Measurements from ENCODE around the gene ATP8B1.

The ATP8B1 gene

GRCh38 chr18:57772387-57772799 lies 30.7 kb downstream of the ATP8B1 start:
- H3K36me3 ChIP-seq (ENCODE audit: insufficient read depth, low read length) = no peaks in the 10 kb centered on the region
- H3K9ac ChIP-seq (ENCODE audit: low read depth, low read length, poor library complexity, severe bottlenecking) = no peak overlapping the region
- H3K4me3 ChIP-seq (ENCODE audit: low read length, poor library complexity, severe bottlenecking) = no peak overlapping the region
- peaks cover 11% of the 10 kb centered on the region for H3K4me1 ChIP-seq (ENCODE audit: insufficient read depth, low read length, poor library complexity, severe bottlenecking)
- no peaks in the 10 kb centered on the region for H3F3A ChIP-seq (ENCODE audit: low read depth)
- no peaks in the 10 kb centered on the region for H3K27me3 ChIP-seq (ENCODE audit: insufficient read depth, low read length, poor library complexity, severe bottlenecking)
- H3K79me2 ChIP-seq (ENCODE audit: insufficient read depth, low read length) = no peaks in the 10 kb centered on the region
- no peaks in the 10 kb centered on the region for H3K9me2 ChIP-seq (replicated peaks; ENCODE audit: low read depth, low read length)
- H2AFZ ChIP-seq (ENCODE audit: low read length) = no peak overlapping the region
- no peak overlapping the region for H3K4me2 ChIP-seq (ENCODE audit: low read depth, low read length, poor library complexity, severe bottlenecking)
- TF ChIP-seq, protein P1, sequence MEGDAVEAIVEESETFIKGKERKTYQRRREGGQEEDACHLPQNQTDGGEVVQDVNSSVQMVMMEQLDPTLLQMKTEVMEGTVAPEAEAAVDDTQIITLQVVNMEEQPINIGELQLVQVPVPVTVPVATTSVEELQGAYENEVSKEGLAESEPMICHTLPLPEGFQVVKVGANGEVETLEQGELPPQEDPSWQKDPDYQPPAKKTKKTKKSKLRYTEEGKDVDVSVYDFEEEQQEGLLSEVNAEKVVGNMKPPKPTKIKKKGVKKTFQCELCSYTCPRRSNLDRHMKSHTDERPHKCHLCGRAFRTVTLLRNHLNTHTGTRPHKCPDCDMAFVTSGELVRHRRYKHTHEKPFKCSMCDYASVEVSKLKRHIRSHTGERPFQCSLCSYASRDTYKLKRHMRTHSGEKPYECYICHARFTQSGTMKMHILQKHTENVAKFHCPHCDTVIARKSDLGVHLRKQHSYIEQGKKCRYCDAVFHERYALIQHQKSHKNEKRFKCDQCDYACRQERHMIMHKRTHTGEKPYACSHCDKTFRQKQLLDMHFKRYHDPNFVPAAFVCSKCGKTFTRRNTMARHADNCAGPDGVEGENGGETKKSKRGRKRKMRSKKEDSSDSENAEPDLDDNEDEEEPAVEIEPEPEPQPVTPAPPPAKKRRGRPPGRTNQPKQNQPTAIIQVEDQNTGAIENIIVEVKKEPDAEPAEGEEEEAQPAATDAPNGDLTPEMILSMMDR (conservative IDR thresholded peaks at IDR 0.05; ENCODE audit: low read length) = no peak
- TF ChIP-seq EZH2phosphoT487 (IDR thresholded peaks at IDR 0.05; ENCODE audit: borderline replicate concordance) = no peak
- no peaks in the 10 kb centered on the region for H3K9me3 ChIP-seq (ENCODE audit: insufficient read depth, low read depth, low read length)
- H4K20me1 ChIP-seq (ENCODE audit: insufficient read depth, low read length, poor library complexity, severe bottlenecking) = no peaks in the 10 kb centered on the region

GRCh38 chr18:57771626-57772025 lies 31.5 kb downstream of the ATP8B1 start:
- Histone ChIP-seq H3K79me2 (ENCODE audit: insufficient read depth, low read length) (no peaks in the 10 kb centered on the region), H3K9me3 (ENCODE audit: insufficient read depth, low read depth, low read length) (no peaks in the 10 kb centered on the region), H4K20me1 (ENCODE audit: insufficient read depth, low read length, poor library complexity, severe bottlenecking) (no peaks in the 10 kb centered on the region), H3K4me1 (ENCODE audit: insufficient read depth, low read length, poor library complexity, severe bottlenecking) (peaks cover 9% of the 10 kb centered on the region), H3K4me3 (ENCODE audit: low read length, poor library complexity, severe bottlenecking) (no peak overlapping the region), H2AFZ (ENCODE audit: low read length) (no peak overlapping the region), H3K9ac (ENCODE audit: low read depth, low read length, poor library complexity, severe bottlenecking) (no peak overlapping the region), H3K9me2 (replicated peaks; ENCODE audit: low read depth, low read length) (no peaks in the 10 kb centered on the region), H3K4me2 (ENCODE audit: low read depth, low read length, poor library complexity, severe bottlenecking) (no peak overlapping the region), H3F3A (ENCODE audit: low read depth) (no peaks in the 10 kb centered on the region), H3K27me3 (ENCODE audit: insufficient read depth, low read length, poor library complexity, severe bottlenecking) (no peaks in the 10 kb centered on the region), H3K36me3 (ENCODE audit: insufficient read depth, low read length) (no peaks in the 10 kb centered on the region)
- no peak for TF ChIP-seq EZH2phosphoT487 (IDR thresholded peaks at IDR 0.05; ENCODE audit: borderline replicate concordance)
- TF ChIP-seq, protein P1 (conservative IDR thresholded peaks at IDR 0.05; ENCODE audit: low read length) = no peak

GRCh38 chr18:57771193-57771592 lies 31.9 kb downstream of the ATP8B1 start:
- no peak overlapping the region for H3K4me3 ChIP-seq (ENCODE audit: low read length, poor library complexity, severe bottlenecking)
- H4K20me1 ChIP-seq (ENCODE audit: insufficient read depth, low read length, poor library complexity, severe bottlenecking) = no peaks in the 10 kb centered on the region
- H3K36me3 ChIP-seq (ENCODE audit: insufficient read depth, low read length) = no peaks in the 10 kb centered on the region
- H3K9me2 ChIP-seq (replicated peaks; ENCODE audit: low read depth, low read length) = no peaks in the 10 kb centered on the region
- peaks cover 5% of the 10 kb centered on the region for H3K4me1 ChIP-seq (ENCODE audit: insufficient read depth, low read length, poor library complexity, severe bottlenecking)
- H2AFZ ChIP-seq (ENCODE audit: low read length) = no peak overlapping the region
- H3K27me3 ChIP-seq (ENCODE audit: insufficient read depth, low read length, poor library complexity, severe bottlenecking) = no peaks in the 10 kb centered on the region
- H3K4me2 ChIP-seq (ENCODE audit: low read depth, low read length, poor library complexity, severe bottlenecking) = no peak overlapping the region
- H3K79me2 ChIP-seq (ENCODE audit: insufficient read depth, low read length) = no peaks in the 10 kb centered on the region
- H3K9ac ChIP-seq (ENCODE audit: low read depth, low read length, poor library complexity, severe bottlenecking) = no peak overlapping the region
- TF ChIP-seq, protein P1 (conservative IDR thresholded peaks at IDR 0.05; ENCODE audit: low read length) = no peak
- no peak for TF ChIP-seq EZH2phosphoT487 (IDR thresholded peaks at IDR 0.05; ENCODE audit: borderline replicate concordance)
- no peaks in the 10 kb centered on the region for H3K9me3 ChIP-seq (ENCODE audit: insufficient read depth, low read depth, low read length)
- H3F3A ChIP-seq (ENCODE audit: low read depth) = no peaks in the 10 kb centered on the region

All from Loucy (cell line).